ENCODE data around the gene DDR2. TPM values are rescaled to one million over a fixed set of nuclear protein-coding genes. Genes with fewer than 3 reads are reported as not detected.

Gene DDR2
- total RNA-seq, 1 experiment from 2014 or later: 0.52 TPM

GRCh38 chr1:162823231-162823630 lies 191.0 kb downstream of the DDR2 start:
- Histone ChIP-seq H3K23me2 (ENCODE audit: insufficient read length, low read depth, low read length, poor library complexity, severe bottlenecking) (peaks cover 8% of the 10 kb centered on the region), H3K56ac (ENCODE audit: insufficient read length, low read depth, low read length) (no peak overlapping the region), H4K8ac (replicated peaks; ENCODE audit: insufficient read length, low read depth, low read length) (no peak overlapping the region), H2AFZ (ENCODE audit: low read length) (no peak overlapping the region), H3K23ac (ENCODE audit: insufficient read length, low read depth, low read length) (no peak overlapping the region), H3K9ac (ENCODE audit: extremely low read depth, insufficient read length, low read length) (no peak overlapping the region), H3K4me2 (ENCODE audit: insufficient read depth, insufficient read length, low read length) (peak overlapping the region; percentile 79), H3K79me1 (ENCODE audit: insufficient read depth, low read depth, low read length, poor library complexity, severe bottlenecking) (no peaks in the 10 kb centered on the region), H3K9me3 (ENCODE audit: control insufficient read depth, low read depth, low read length) (no peaks in the 10 kb centered on the region), H2BK20ac (ENCODE audit: low read depth, low read length, poor library complexity, severe bottlenecking) (no peak overlapping the region), H4K5ac (ENCODE audit: insufficient read length, low read depth, low read length) (no peak overlapping the region), H3K14ac (ENCODE audit: insufficient read depth, low read length) (no peak overlapping the region), H2AK5ac (ENCODE audit: insufficient read length, low read length) (no peak overlapping the region), H2BK15ac (ENCODE audit: low read depth, low read length) (no peak overlapping the region), H3K27me3 (ENCODE audit: insufficient read depth, low read length) (no peaks in the 10 kb centered on the region), H3K4ac (ENCODE audit: low read depth, low read length) (no peak overlapping the region), H2BK12ac (ENCODE audit: insufficient read length, low read depth, low read length) (no peak overlapping the region), H2BK5ac (ENCODE audit: insufficient read length, low read length) (no peak overlapping the region), H2BK120ac (ENCODE audit: low read depth, low read length, poor library complexity, severe bottlenecking) (no peak overlapping the region), H3K27ac (ENCODE audit: insufficient read length, low read depth, low read length) (no peak overlapping the region), H3K79me2 (ENCODE audit: insufficient read depth, low read length) (no peaks in the 10 kb centered on the region), H3K4me1 (ENCODE audit: insufficient read depth, low read length) (no peaks in the 10 kb centered on the region), H4K91ac (ENCODE audit: insufficient read length, low read depth, low read length) (no peak overlapping the region), H4K20me1 (ENCODE audit: control insufficient read depth, insufficient read depth, insufficient read length) (no peaks in the 10 kb centered on the region), H3K18ac (ENCODE audit: insufficient read length, low read depth, low read length) (no peak overlapping the region), H3T11ph (ENCODE audit: low read length) (no peak overlapping the region)
- H3K4me3 Mint-ChIP-seq: no peak overlapping the region; a peak in 3 of 5 replicates
- peaks cover 18 to 21% of the 10 kb centered on the region in 2 experiments for H3K4me1 Mint-ChIP-seq
- WGBS (ENCODE audit: extremely low coverage, insufficient read length, low lambda C conversion rate): no CpG with 5 or more reads among the region's 3 CpGs
- H3K27ac Mint-ChIP-seq: no peak overlapping the region
- no peaks in the 10 kb centered on the region for H3K9me3 Mint-ChIP-seq
- TF ChIP-seq CTCF (conservative IDR thresholded peaks at IDR 0.05): no peak
- H3K36me3 Mint-ChIP-seq (ENCODE audit: insufficient read depth in 1 of 3, low read depth in 3 of 3): no peaks in the 10 kb centered on the region
- no peak for DNase-seq
- H3K27me3 Mint-ChIP-seq (ENCODE audit: low read depth): peaks cover 3% of the 10 kb centered on the region
